HCT116 (cell line): ENCODE data around the gene PCDH9. TPM values are rescaled to one million over a fixed set of nuclear protein-coding genes. Genes with fewer than 3 reads are reported as not detected.

Experiments
- ATAC-seq: fragments of 200-7000 bp; cut with Tn5 transposase; 2 replicates; pipeline ENCODE4 v1.9.1; 2020; ENCODE audit warnings: mild to moderate bottlenecking, moderate library complexity
- BruUV-seq: library from RNA; stranded (reverse); fragments of 400-500 nt; replicated peaks from 2 replicates; lab custom pipeline; 2021; lab: Mats Ljungman, UMichigan
- CTCF ChIA-PET: fragments of 300-600 bp; sonication (Branson Sonifier 250); formaldehyde crosslinking; loops from one replicate; lab custom pipeline; 2021; ENCODE audit warnings: antibody characterized with exemption; lab: Charles Lee
- POLR2A ChIA-PET: fragments of 300-600, 350-600 bp; sonication (Branson Sonifier 250); formaldehyde crosslinking; loops from one replicate; lab custom pipeline; 2021; ENCODE audit warnings: antibody characterized with exemption; lab: Charles Lee
- RAD21 ChIA-PET, 2 experiments: fragments of 300-600 bp; sonication (Branson Sonifier 250); formaldehyde crosslinking; loops; one replicate each; lab custom pipeline; 2023; ENCODE audit warnings: low total read pairs in 2 of 2; ENCODE audit not compliant: uncharacterized antibody in 2 of 2, unreplicated experiment in 2 of 2, low non-redundant PET in 1 of 2; lab: Charles Lee
- DNase-seq: peaks from one replicate; pipeline ENCODE4 v3.0.0-alpha.2; 2010; ENCODE audit warnings: low read depth, low spot score
- H2AFZ ChIP-seq: fragments of 200-600 bp; shearing (Covaris generic), sonication (generic); 2 replicates; pipeline ENCODE4 v1.6.1; 2017; ENCODE audit warnings: low read depth, mixed run types, mixed read lengths, antibody characterized with exemption, low read length; ENCODE audit not compliant: poor library complexity, severe bottlenecking
- H3K27ac ChIP-seq: 2 replicates; pipeline ENCODE4 v1.5.1; 2012; ENCODE audit warnings: low read depth, low read length
- H3K27me3 ChIP-seq: fragments of 200-600 bp; sonication (generic); 2 replicates; pipeline ENCODE4 v1.6.1; 2016; ENCODE audit warnings: mixed run types, low read length, mixed read lengths; ENCODE audit not compliant: insufficient read depth
- H3K36me3 ChIP-seq, 2 experiments: fragments of 200-500 bp in 1 of 2; fragments of 200-600 bp in 1 of 2; sonication (Bioruptor generic) in 1 of 2; sonication (generic) in 1 of 2; 2 replicates each; pipeline versions ENCODE4 v1.5.1 to v1.6.1; 2014 to 2016; ENCODE audit warnings: low read length in 2 of 2, inconsistent platforms in 1 of 2, mixed read lengths in 1 of 2, mixed run types in 1 of 2; ENCODE audit not compliant: insufficient read depth in 2 of 2, control insufficient read depth in 1 of 2
- H3K4me1 ChIP-seq, 2 experiments: fragments of 200-600 bp in 1 of 2; sonication (generic) in 1 of 2; 2 replicates each; pipeline versions ENCODE4 v1.5.1 to v1.6.1; 2012 to 2017; ENCODE audit warnings: low read length in 2 of 2, inconsistent platforms in 1 of 2, mild to moderate bottlenecking in 1 of 2, mixed read lengths in 1 of 2, mixed run types in 1 of 2, moderate library complexity in 1 of 2; ENCODE audit not compliant: insufficient read depth in 2 of 2, control insufficient read depth in 1 of 2
- H3K4me2 ChIP-seq: fragments of 200-600 bp; sonication (generic); 2 replicates; pipeline ENCODE4 v1.6.1; 2017; ENCODE audit warnings: mixed run types, low read length, mixed read lengths
- H3K4me3 ChIP-seq, 2 experiments: fragments of 200-600 bp in 1 of 2; sonication (generic) in 1 of 2; replicated peaks in 1 of 2; 2 replicates each; pipeline ENCODE4 v1.5.1; 2011 to 2016; ENCODE audit warnings: low read length in 2 of 2, control low read depth in 1 of 2, low read depth in 1 of 2, mild to moderate bottlenecking in 1 of 2, mixed read lengths in 1 of 2, mixed run types in 1 of 2
- H3K79me2 ChIP-seq: fragments of 200-600 bp; sonication (generic); 2 replicates; pipeline ENCODE4 v1.6.1; 2017; ENCODE audit warnings: mild to moderate bottlenecking, mixed run types, low read length, moderate library complexity, mixed read lengths; ENCODE audit not compliant: insufficient read depth
- H3K9ac ChIP-seq: fragments of 200-600 bp; sonication (generic); 2 replicates; pipeline ENCODE4 v1.6.1; 2016; ENCODE audit warnings: low read length, mixed read lengths
- H3K9me2 ChIP-seq: fragments of 200-600 bp; sonication (generic), shearing (Covaris generic); 2 replicates; pipeline ENCODE4 v1.6.1; 2017; ENCODE audit warnings: mixed run types, mild to moderate bottlenecking, moderate library complexity; ENCODE audit not compliant: insufficient read depth
- H3K9me3 ChIP-seq, 2 experiments: fragments of 200-500 bp in 1 of 2; fragments of 200-600 bp in 1 of 2; sonication (Bioruptor generic) in 1 of 2; sonication (generic) in 1 of 2; 2 replicates each; pipeline ENCODE4 v1.6.1; 2014 to 2017; ENCODE audit warnings: low read length in 2 of 2, mixed read lengths in 2 of 2, inconsistent platforms in 1 of 2, low read depth in 1 of 2, mild to moderate bottlenecking in 1 of 2, mixed run types in 1 of 2, moderate library complexity in 1 of 2; ENCODE audit not compliant: control insufficient read depth in 1 of 2, insufficient read depth in 1 of 2
- H4K20me1 ChIP-seq: fragments of 200-600 bp; sonication (generic), shearing (Covaris generic); 2 replicates; pipeline ENCODE4 v1.6.1; 2017; ENCODE audit warnings: mixed run types, mild to moderate bottlenecking, moderate library complexity; ENCODE audit not compliant: insufficient read depth
- CBX3 ChIP-seq: IDR thresholded peaks from 2 replicates; pipeline ENCODE4 v1.6.1; 2012; ENCODE audit warnings: low read depth
- CEBPB ChIP-seq: IDR thresholded peaks from 2 replicates; pipeline ENCODE4 v1.6.1; 2012; ENCODE audit warnings: low read depth
- ELF1 ChIP-seq: IDR thresholded peaks from 2 replicates; pipeline ENCODE4 v1.6.1; 2012; ENCODE audit warnings: low read depth, borderline replicate concordance
- EZH2 ChIP-seq: fragments of 200-600 bp; sonication (generic); IDR thresholded peaks from 2 replicates; pipeline ENCODE4 v1.6.1; 2017; ENCODE audit warnings: antibody characterized with exemption, mixed run types
- FOSL1 ChIP-seq: IDR thresholded peaks from 2 replicates; pipeline ENCODE4 v1.6.1; 2012; ENCODE audit warnings: low read depth
- JUND ChIP-seq: IDR thresholded peaks from 2 replicates; pipeline ENCODE4 v1.6.1; 2012
- POLR2A ChIP-seq: IDR thresholded peaks from 2 replicates; pipeline ENCODE4 v1.7.0; 2011; ENCODE audit warnings: borderline replicate concordance; ENCODE audit not compliant: insufficient read depth, insufficient read length; ENCODE audit errors: extremely low read depth
- POLR2AphosphoS5 ChIP-seq: IDR thresholded peaks from 2 replicates; pipeline ENCODE4 v1.6.1; 2011; ENCODE audit warnings: mild to moderate bottlenecking, low read depth, low read length, moderate library complexity
- REST ChIP-seq: IDR thresholded peaks from 2 replicates; pipeline ENCODE4 v1.6.1; 2012; ENCODE audit warnings: low read depth
- SIN3A ChIP-seq: IDR thresholded peaks from 2 replicates; pipeline ENCODE4 v1.6.1; 2012; ENCODE audit warnings: low read depth
- SP1 ChIP-seq: IDR thresholded peaks from 2 replicates; pipeline ENCODE4 v1.6.1; 2012; ENCODE audit warnings: low read depth
- SRF ChIP-seq: IDR thresholded peaks from 2 replicates; pipeline ENCODE4 v1.6.1; 2012; ENCODE audit warnings: low read depth
- ZBTB33 ChIP-seq: IDR thresholded peaks from 2 replicates; pipeline ENCODE4 v1.6.1; 2011; ENCODE audit warnings: mild to moderate bottlenecking, low read length, moderate library complexity; ENCODE audit not compliant: insufficient replicate concordance; ENCODE audit errors: extremely low read depth
- ZFX ChIP-seq: fragments of 450-650 bp; IDR thresholded peaks from 2 replicates; pipeline ENCODE4 v1.6.1; 2017
- ZNF274 ChIP-seq: fragments of 200-500 bp; sonication (Bioruptor generic); IDR thresholded peaks from 2 replicates; pipeline ENCODE4 v1.6.1; 2014; ENCODE audit warnings: mild to moderate bottlenecking, low read depth, low read length, inconsistent platforms
- intact Hi-C: fragments of 100-400 bp; cut with micrococcal nuclease; formaldehyde crosslinking; loops from 2 replicates; pipeline ENCODE4 v1.10.0; 2022
- total RNA-seq: library from RNA; stranded (reverse); gene quantifications from one replicate; pipeline ENCODE4 v1.2.1, GENCODE V29; 2021; ENCODE audit not compliant: unreplicated experiment
- TF ChIP-seq, protein P1 (sequence below), 3 experiments: fragments of 200-600 bp in 1 of 3; sonication (generic) in 1 of 3; IDR thresholded peaks in 2 of 3; conservative IDR thresholded peaks in 1 of 3; 2 replicates each; pipeline ENCODE4 v1.5.1; 2012 to 2017; ENCODE audit warnings: low read depth in 2 of 3, low read length in 2 of 3, antibody characterized with exemption in 1 of 3, borderline replicate concordance in 1 of 3, control low read depth in 1 of 3, mild to moderate bottlenecking in 1 of 3, mixed read lengths in 1 of 3, mixed run types in 1 of 3, moderate library complexity in 1 of 3; ENCODE audit not compliant: insufficient read depth in 1 of 3
- TF ChIP-seq, protein P2 (sequence below): IDR thresholded peaks from 2 replicates; pipeline ENCODE4 v1.6.1; 2012

The PCDH9 gene
- total RNA-seq, 1 experiment from 2014 or later, result 0.02 TPM

- no peak overlapping the region for H2AFZ ChIP-seq
- no peak for TF ChIP-seq SIN3A
- TF ChIP-seq, protein P1, sequence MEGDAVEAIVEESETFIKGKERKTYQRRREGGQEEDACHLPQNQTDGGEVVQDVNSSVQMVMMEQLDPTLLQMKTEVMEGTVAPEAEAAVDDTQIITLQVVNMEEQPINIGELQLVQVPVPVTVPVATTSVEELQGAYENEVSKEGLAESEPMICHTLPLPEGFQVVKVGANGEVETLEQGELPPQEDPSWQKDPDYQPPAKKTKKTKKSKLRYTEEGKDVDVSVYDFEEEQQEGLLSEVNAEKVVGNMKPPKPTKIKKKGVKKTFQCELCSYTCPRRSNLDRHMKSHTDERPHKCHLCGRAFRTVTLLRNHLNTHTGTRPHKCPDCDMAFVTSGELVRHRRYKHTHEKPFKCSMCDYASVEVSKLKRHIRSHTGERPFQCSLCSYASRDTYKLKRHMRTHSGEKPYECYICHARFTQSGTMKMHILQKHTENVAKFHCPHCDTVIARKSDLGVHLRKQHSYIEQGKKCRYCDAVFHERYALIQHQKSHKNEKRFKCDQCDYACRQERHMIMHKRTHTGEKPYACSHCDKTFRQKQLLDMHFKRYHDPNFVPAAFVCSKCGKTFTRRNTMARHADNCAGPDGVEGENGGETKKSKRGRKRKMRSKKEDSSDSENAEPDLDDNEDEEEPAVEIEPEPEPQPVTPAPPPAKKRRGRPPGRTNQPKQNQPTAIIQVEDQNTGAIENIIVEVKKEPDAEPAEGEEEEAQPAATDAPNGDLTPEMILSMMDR (IDR thresholded peaks at IDR 0.05 in 2 of 3, conservative IDR thresholded peaks at IDR 0.05 in 1 of 3; ENCODE audit: borderline replicate concordance in 1 of 3, insufficient read depth in 1 of 3, low read depth in 2 of 3, low read length in 2 of 3), result no peak
- TF ChIP-seq CBX3, result no peak
- TF ChIP-seq, protein P2, sequence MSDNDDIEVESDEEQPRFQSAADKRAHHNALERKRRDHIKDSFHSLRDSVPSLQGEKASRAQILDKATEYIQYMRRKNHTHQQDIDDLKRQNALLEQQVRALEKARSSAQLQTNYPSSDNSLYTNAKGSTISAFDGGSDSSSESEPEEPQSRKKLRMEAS, result no peak
- TF ChIP-seq SP1, result no peak
- no peak for TF ChIP-seq POLR2A
- TF ChIP-seq ZBTB33, result no peak
- no peak for TF ChIP-seq ZNF274
- TF ChIP-seq JUND, result no peak
- TF ChIP-seq ELF1, result no peak
- TF ChIP-seq FOSL1, result no peak
- no peak for TF ChIP-seq REST
- no peak for TF ChIP-seq CEBPB
- no peak for TF ChIP-seq EZH2
- no peak for TF ChIP-seq ZFX
- TF ChIP-seq POLR2AphosphoS5, result no peak
- no peak for TF ChIP-seq SRF
- H3K9me2 ChIP-seq, result no peaks in the 10 kb centered on the region; the same call in 1 of the 2 replicates
- H3K27ac ChIP-seq, result no peak overlapping the region
- intact Hi-C loops, result no loop called here
- H4K20me1 ChIP-seq, result no peaks in the 10 kb centered on the region
- H3K4me1 ChIP-seq, result peaks cover 0 to 6% of the 10 kb centered on the region in 2 experiments; a peak in 2 of 4 replicates
- H3K27me3 ChIP-seq, result no peaks in the 10 kb centered on the region
- H3K36me3 ChIP-seq, result no peaks in the 10 kb centered on the region
- H3K4me2 ChIP-seq, result no peak overlapping the region
- no peak overlapping the region for H3K9ac ChIP-seq
- ATAC-seq (no peak), DNase-seq (no peak)
- H3K4me3 ChIP-seq, result no peak overlapping the region
- POLR2A ChIA-PET, result no interaction called here
- CTCF ChIA-PET, result no interaction called here
- RAD21 ChIA-PET, result no interaction called here
- no peaks in the 10 kb centered on the region for H3K79me2 ChIP-seq
- H3K9me3 ChIP-seq, result no peaks in the 10 kb centered on the region
- BruUV-seq, result no TSS peak
Observed at GRCh38 chr13:66933527-66933926, 296.6 kb downstream of the PCDH9 start.
